NCI-H146 treated with DMSO at 0.1 percent for 48 hours (cell line): ENCODE measurements around the gene FRY.
"Not testable (repeated sequence)": the region's sequence is repeated elsewhere in the genome, so short reads cannot be mapped to it uniquely, and the experiment has no call there.

Experiments
- DNase-seq: peaks from one replicate; lab custom pipeline; 2025; ENCODE audit not compliant: unreplicated experiment; lab: John Stamatoyannopoulos, UW

The FRY gene

DNA sequence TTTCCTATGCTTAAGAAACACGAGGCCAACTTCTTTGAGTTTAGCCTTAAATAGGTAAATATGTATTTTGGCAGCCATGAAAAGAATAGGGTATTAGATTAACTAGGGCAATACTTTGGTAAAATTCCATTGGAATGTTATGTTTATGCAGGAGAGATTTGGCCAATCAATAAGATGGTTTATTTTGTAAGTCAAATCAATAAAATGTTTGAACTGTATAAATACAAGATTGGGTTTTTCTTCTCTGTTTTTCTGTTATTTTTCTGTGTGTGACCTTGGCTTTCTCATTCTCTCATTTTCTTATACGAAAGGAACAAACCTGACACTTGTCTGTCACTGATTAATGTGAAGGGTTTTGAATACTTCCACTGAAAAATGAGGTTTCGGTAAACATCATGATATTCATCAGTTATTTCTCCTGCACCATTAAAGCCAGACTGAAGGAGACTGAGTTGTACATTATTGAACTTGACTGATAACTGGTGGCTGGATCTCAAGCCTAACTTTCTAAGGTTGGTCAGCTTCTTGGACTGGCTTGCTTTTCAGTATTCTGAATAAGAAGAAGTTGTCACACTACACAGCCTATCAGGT is 8.6 kb downstream of the FRY start:
- DNase-seq = no peak

DNA sequence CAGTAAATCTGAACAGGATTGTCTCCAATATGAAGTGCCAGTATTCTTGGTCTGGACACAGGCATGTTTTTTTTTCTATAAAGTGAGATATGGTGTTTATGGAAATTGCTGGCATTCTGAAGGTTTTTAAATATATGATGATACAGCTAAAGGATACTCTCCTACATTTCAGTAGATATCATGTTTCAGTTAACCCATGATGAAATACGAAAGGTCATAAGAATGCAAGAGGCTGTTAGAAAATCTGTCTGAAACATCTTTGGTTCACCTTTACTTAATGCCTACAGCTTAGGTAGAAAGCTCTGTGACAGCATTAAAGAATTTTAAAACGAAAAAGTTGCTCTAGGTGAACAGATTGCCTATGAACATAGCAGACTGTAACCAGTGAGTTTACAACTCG is 9.1 kb downstream of the FRY start:
- DNase-seq = no peak

DNA sequence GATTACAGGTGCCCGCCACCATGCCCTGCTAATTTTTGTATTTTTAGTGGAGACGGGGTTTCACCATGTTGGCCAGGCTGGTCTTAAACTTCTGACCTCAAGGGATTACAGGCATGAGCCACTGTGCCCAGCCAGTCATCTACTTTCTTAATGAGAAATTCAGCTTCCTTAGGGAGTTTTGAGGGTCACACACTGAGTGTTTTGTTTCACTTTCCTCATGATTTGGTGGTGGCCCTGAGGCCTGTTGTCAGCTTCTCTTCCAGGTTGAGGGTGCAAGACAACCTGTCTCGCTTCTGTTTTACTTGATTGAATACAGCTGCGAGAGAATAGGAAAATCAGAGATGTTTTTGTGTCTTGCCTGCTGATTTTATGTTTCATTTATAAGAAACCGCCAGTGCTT is 9.9 kb downstream of the FRY start:
- DNase-seq = no peak

DNA sequence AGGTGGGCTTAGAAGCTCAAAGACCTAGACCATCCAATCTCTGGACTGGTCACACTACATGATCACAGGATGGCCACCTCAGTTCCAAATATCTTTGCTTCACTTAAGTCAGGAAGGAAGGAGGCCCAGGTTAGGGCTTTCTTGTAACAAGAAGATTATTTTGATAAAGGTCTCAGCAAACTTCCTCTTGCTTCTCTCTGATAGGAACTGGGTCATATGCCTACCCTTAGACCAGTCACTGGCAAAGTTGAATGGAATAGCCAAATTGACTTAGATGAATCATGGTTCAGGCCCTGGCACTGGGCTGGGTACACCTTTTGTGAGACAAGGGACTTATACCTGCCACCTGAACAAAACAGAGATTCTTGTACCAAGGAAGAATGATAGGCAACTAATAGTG is 11.0 kb downstream of the FRY start:
- no peak for DNase-seq

DNA sequence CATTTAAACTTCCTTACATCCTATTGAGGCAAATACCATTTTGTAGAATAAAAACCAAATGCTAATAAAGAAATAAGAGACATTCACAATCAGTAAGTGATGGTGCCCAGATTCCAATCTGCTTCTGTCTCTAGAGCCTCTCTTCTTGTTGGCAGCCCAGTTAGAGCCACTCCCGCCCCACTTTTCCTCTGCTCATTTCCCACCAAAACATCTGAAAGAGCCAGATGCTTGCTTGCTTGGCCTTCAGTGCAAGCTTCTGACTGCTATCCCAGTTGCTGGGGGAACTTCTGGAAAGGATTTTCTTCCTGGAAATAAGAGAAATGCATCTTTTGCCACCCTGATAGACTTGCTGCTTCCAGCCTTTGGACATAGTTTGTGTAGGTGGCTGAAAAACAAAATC is 12.9 kb downstream of the FRY start:
- DNase-seq = no peak

DNA sequence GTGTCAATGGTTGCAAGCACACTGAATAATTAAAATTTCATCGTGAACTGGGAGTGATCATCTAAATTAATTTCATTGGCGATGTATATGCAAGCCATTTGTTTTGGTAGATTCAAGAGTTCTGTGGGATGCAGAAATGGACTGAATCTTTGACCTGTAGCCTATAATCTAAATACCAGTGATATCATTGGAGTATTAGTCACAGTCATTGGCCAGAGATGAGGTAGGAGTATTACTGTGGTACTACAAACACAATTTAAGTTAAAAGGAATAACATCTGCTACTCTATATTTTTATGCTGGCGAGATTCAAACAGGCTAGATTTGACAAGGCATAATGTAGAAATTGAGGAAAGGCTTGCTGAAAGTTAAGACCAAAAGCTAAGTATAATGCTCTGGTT is 14.0 kb downstream of the FRY start:
- no peak for DNase-seq

DNA sequence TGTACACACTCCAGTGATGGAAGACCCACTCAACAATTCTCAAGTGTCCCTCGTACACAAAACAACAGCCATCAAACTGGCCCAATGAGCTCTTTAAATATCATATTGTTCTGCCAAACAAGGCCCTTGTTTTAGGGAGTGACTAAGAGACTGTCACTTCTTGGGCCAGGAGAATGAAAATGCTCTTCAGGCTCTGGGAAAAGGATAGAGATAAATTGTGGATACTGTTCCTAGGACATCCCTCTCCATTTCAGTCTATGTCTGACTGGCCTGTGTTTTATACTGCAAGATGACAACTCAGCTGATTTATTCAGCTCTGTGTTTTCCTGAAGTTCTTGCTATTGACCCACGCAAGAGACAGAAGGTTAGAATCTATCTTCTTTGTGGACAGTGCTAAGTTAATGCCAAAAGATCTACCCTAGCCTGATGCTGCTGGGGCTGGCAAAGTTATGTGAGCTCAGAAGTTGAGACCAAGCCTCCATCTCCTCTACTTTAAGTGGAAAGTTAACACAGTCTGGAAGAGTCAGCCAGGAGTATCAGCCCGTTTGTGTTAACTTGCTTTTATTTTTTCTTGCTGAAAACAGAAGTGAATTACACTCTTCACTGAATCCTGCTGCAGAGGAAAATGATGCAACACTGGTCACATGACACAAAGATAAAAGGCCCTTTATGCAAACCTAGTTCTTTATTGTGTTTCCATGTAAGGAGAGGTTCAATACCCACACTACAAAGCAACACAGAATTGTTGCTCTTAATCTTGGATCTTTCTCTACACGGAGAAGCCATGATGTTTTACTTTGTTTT is 14.6 kb downstream of the FRY start:
- DNase-seq = peak; percentile 28

DNA sequence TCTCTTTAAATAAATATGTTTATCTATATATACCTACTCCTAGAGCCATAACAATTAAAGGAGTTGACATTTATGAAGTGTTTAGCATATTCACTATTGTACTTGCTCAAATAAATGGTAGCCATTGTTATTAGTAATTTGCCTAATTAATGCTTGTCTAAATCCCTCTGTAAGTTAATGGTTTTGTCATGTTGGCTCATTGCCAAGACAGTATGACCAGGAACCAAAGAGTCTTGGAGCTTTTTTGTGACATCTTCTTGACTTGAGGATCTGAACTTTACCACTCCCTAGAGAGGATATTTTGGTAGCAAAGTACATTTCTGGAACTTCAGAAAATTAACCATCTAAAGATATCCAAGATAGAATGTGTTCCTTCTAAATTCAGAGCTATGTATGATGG is 15.5 kb downstream of the FRY start:
- DNase-seq = peak; percentile 26

DNA sequence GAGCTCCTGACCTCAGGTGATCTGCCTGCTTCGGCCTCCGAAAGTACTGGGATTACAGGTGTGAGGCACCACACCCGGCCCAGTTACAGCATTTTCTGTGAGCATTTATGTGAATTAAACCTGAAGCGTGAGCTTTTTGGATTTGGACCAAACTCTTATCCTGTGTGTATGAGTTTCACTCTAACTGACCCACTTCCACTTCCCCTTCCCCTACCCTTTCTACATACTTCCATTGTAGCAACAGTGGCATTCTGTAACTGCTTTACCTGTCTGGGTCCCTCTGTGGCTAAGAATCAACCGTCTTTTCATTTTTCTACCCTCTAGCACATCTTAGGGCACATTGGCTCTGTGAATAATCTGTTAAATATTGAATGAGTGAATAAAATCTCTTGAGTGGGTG is 16.2 kb downstream of the FRY start:
- no peak for DNase-seq

DNA sequence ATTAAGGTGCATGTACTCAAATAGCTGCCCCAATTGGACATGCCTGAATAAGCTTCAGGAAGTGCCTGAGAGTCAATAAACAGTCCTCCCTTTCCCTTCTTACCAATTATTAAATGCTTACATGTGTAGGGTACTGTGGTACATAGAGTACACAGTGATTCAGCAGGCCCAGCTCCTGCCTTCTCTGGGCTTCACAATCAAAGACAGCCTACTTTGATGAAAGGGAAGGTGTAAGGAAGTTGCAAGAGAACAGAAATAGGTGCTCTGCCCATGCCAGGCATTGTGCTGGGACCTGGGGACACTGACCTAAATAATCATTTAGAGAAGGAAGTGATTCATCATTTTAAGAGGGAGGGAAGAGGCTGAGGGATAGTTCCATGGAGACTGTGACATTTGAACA is 17.2 kb downstream of the FRY start:
- peak; percentile 18 for DNase-seq

DNA sequence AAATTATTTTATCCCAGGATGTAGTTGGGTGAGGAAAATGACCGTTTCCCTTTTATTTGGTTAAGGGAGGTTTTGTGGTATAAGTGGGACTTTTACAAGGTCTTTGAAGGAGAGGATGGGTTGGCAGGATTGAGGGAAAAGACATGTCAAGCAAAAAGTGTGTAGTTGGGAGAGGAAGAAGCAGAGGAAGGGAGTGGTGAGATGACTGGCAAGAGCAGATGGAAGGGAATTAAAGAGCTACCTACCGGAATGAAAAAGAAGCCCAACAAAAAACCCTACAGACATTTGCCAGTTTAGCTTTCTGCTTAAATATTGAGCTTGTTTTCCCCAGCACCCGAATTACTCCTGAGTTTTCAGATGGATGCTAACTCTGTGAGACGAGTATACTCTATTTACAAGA is 19.6 kb downstream of the FRY start:
- no peak for DNase-seq

DNA sequence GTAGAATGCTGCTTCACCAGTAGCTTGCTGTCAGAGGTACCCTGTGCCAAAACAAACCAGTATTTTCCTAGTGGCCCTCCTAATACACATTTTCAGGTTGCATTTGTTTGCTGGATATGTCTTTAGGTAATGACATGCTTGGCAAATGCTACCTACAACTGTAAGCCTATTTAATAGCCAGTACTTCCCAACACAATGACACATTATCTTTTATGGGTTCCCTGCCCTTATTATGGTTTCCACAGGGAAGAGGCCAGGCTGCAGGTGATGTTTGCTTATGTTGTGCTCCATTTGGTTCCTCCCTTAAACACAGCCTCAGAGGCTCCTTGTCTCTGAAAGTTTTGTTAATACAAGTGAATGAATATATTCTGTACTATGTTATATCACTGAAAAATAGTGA is 24.7 kb downstream of the FRY start:
- peak; percentile 85 for DNase-seq

DNA sequence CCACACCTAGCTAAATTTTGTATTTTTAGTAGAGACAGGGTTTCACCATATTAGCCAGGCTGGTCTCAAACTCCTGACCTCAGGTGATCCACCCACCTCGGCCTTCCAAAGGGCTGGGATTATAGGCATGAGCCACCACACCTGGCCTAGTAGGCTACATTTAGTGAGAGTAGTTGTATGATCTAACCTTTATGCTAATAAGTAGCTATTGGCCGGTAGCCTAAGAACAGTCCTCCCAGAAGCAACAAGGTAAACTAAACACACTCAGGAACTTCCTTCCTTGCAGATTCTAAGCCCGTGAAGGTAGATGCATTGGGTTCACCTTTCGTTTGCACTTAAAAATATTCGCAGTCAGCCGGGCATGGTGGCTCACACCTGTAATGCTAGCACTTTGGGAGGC is 25.8 kb downstream of the FRY start:
- DNase-seq = not testable (repeated sequence)

DNA sequence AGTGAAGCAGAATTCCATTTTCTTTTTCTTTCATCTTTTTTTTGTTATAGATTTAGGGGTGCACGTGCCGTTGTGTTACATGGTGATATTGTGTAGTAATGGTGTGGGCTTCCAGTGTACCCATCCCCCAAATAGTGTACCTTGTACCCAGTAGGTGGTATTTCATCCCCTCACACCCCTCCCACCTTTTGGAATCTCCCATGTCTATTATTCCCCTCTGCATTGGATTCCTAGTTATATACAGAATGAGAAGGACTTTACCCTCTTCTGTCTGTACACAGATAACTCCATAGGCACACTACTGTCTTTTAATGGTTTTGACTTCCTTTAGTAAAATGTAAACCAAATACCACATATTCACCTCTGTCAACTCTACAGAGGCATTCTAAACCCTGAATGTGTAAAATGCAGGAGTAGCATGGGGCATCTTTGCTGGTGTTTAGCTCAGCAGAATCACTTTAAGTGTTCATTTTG is 28.0 kb downstream of the FRY start:
- no peak for DNase-seq

DNA sequence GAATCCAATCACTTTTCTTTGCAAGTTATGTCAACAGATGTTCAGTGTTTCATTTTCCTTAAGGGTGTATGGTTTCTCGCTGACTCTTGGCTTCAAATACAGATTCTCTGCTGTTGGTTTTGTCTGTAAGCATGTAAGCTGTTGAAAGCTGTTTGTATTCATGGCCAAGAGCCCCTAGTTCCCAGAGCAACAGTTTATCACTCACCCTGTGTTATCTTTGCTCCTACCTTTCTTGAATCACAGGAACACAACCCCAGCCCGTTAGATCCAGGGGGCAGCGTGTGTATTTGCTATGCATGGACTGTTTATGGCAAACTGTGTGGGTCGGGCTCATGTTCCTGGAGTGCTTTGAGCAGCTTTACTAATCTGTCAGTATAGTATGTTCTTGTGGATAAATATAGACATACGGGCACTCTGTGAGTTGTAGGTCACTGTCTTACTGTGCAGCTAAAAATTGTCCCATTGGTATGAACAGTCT is 28.9 kb downstream of the FRY start:
- DNase-seq = no peak

DNA sequence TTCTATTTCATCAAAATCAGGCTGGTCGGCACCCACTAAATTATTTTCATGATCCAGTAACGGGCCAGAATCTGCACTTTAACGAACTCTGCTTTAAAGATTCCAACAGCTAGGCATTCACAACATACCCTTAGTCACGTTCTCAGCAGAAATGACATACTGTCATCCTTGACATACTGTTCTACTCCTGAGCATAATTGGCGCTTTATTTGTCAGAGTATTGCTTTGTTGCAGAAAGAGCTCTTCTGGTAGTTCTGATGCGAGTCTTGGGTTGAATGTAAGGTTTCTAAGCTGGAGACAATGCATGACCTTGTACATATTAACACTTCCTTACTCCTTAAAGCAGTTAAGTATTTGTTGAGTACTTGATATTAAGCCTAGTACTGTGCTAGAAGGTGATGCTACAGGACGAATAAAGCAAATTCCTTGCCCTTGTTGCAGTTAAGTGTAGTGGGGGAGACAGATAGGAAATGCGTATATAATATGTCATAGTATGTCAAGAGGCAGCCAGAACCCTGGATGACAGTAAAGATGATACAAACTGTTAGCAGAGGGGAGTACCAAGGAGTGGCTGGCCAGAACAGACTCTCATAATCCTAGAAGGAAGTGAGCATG is 32.2 kb downstream of the FRY start:
- DNase-seq = no peak

DNA sequence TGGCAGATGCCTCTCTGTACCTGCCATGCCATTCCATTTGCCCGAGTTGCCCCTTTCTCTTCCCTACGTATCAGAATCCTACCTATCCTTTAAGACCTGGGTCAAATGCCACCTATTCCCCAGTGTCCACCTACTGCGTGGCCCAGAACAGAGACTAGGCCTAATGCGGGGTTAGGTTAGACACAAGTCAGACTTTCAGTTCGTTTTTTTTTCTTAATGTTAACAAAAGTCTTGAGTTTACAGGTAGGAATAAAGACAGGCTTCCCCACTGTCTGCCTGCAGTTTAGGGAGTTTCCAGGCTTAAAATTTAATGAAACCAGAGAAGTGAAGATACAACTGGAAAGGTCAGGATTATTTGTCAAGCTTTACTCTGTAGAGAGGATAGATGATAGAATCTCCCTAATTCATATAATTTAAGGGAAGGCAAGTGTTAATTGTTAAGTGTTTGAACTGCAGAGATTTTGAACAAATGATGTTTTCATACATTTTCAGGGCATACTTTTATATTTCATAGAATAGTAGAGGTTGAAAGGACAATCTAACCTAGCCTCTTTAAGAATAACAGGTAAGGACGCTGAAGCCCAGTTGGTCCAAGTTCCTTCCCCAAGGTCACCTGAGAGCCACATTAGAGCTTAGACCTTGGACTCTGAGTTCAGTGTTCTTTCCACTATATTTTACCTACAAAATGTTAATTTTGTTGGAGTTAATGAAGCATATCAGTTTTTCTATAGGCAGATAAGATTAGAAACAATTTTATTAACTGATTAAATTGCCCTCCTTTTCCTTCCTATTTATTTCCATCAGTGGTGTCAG is 35.8 kb downstream of the FRY start:
- no peak for DNase-seq

DNA sequence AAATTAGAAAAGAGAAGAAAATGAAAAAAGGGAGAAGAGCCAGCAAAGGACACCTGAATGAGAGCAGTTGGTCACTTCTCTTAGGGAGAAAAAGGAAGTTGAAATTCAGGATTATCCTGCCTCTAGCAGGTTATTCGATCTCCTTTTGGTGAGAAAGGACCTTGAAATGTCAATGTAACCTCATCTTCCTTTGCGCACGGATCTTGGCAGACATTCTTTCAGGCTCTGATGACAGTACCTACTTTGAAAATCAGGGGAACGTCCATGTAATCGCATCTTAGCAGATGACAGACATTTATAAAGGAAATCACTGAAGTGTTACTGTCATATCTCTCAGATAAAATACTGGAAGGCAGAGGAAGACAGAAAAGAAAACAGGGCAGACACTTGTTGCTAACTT is 36.7 kb downstream of the FRY start:
- no peak for DNase-seq

DNA sequence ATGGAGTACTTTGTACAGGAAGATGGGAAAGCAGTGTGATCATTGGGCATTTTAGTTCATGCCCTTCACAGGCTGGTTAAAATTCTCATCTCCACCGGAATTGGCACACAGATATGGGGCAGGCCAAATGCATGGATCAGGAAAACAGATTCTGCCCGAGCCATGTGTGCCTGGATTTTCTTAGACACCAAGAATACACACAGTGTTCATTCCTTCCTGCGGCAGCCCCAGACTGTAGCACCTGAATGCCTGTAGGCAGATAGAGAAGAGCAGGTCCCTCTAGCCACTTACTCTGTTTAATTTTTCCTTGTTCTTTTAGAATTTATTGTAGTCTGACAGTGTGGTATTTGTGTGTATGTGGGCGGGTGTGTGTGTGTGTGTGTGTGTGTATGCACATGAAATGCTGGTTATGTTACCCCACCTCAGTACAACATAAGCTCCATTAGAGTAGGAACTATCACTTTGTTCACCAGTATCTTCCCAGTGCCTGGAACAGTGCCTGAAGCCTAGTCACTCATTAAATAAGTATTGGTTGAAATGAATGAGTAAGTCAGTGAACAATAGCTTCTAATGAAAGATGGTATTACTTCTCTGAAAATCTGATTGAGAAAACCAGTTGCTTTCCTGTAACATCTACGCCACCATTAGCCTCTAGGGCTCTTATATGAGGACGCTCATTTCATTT is 41.7 kb downstream of the FRY start:
- no peak for DNase-seq

DNA sequence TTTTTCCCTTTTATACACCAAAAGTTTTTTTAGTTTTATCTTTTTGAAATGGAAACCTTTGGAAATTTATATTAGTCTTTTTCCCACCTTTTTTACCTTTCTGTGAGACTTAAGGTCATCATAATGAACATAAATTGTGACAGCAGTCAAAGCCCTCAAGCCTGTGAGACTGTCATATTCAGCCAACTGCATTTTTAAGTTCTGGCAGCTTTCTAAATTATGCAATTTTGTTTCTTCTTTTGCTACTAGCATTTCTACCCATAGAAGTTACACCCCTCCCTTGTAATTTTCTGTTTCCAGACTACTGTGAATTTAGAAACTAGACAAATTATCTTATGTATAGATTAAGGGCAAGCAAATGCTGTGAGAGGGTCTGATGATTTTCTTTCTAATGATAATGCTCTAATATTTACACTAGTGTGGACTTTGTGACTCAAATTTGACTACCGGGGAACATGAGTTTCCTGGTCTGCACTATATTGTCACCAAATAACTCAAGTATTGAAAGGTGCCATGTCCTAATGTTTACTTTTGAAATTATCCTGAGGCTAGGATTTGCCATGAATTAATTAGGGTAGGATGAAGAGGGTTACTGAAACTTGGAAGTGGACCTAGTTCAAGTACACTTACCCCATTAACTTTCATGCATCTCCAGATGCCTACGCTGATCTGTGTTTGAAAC is 43.7 kb downstream of the FRY start:
- DNase-seq = peak; percentile 90
